GM21723 (cell line): ENCODE measurements around the gene WWOX.

Experiments
- ATAC-seq: cut with Tn5 transposase; IDR thresholded peaks from one replicate; pipeline ENCODE4 v1.9.1; 2021; ENCODE audit warnings: mild to moderate bottlenecking, moderate library complexity; ENCODE audit not compliant: unreplicated experiment

The WWOX gene

GRCh38 chr16:78220571-78220970, 121.1 kb downstream of the WWOX start:
- no peak for ATAC-seq

GRCh38 chr16:78221892-78222291, 122.4 kb downstream of the WWOX start:
- no peak for ATAC-seq

- ATAC-seq: no peak
Measured at GRCh38 chr16:78224342-78224741, 124.9 kb downstream of the WWOX start.

GRCh38 chr16:78225919-78226318, 126.5 kb downstream of the WWOX start:
- no peak for ATAC-seq

GRCh38 chr16:78227855-78228254, 128.4 kb downstream of the WWOX start:
- ATAC-seq: no peak

- ATAC-seq: no peak
Measured at GRCh38 chr16:78228704-78229103, 129.2 kb downstream of the WWOX start.

- no peak for ATAC-seq
Measured at GRCh38 chr16:78230832-78231231, 131.4 kb downstream of the WWOX start.

GRCh38 chr16:78235168-78235800, 135.8 kb downstream of the WWOX start:
- ATAC-seq: peak; percentile 99

GRCh38 chr16:78235876-78236275, 136.4 kb downstream of the WWOX start:
- no peak for ATAC-seq

- no peak for ATAC-seq
Measured at GRCh38 chr16:78237841-78238240, 138.4 kb downstream of the WWOX start.

- no peak for ATAC-seq
Measured at GRCh38 chr16:78240459-78241222, 141.2 kb downstream of the WWOX start.

- ATAC-seq: no peak
Measured at GRCh38 chr16:78242239-78242630, 142.8 kb downstream of the WWOX start.

- ATAC-seq: no peak
Measured at GRCh38 chr16:78244131-78244895, 144.9 kb downstream of the WWOX start.

GRCh38 chr16:78246559-78246958, 147.1 kb downstream of the WWOX start:
- ATAC-seq: no peak

GRCh38 chr16:78249056-78249455, 149.6 kb downstream of the WWOX start:
- ATAC-seq: no peak

- ATAC-seq: no peak
Measured at GRCh38 chr16:78249832-78250231, 150.4 kb downstream of the WWOX start.

GRCh38 chr16:78251115-78251514, 151.7 kb downstream of the WWOX start:
- ATAC-seq: no peak

GRCh38 chr16:78252757-78253156, 153.3 kb downstream of the WWOX start:
- no peak for ATAC-seq

- ATAC-seq: no peak
Measured at GRCh38 chr16:78254841-78255240, 155.4 kb downstream of the WWOX start.

- ATAC-seq: no peak
Measured at GRCh38 chr16:78256686-78257375, 157.4 kb downstream of the WWOX start.

GRCh38 chr16:78257376-78257728, 157.9 kb downstream of the WWOX start:
- no peak for ATAC-seq
